ENCODE measurements around the gene NRDE2.
"Not testable (repeated sequence)": the region's sequence is repeated elsewhere in the genome, so short reads cannot be mapped to it uniquely, and the experiment has no call there.

The NRDE2 gene

DNA sequence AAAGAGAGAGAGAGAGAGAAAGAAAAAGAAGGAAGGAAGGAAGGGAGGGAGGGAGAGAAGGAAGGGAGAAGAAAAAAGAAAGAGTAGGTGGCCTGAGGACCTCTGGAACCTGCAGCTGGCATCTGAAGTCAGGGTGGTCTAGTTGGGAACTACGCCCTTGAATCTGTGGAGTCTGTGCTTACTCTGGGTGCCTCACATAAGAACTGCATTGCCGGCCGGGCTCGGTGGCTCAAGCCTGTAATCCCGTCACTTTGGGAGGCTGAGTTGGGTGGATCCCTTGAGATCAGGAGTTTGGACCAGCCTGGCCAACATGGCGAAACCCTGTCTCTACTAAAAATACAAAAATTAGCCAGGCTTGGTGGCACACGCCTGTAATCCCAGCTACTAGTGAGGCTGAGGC lies 10.0 kb upstream of the NRDE2 start:
- DNase-seq (ENCODE audit: low read depth in 3 of 3, low spot score in 1 of 3), result no peak

DNA sequence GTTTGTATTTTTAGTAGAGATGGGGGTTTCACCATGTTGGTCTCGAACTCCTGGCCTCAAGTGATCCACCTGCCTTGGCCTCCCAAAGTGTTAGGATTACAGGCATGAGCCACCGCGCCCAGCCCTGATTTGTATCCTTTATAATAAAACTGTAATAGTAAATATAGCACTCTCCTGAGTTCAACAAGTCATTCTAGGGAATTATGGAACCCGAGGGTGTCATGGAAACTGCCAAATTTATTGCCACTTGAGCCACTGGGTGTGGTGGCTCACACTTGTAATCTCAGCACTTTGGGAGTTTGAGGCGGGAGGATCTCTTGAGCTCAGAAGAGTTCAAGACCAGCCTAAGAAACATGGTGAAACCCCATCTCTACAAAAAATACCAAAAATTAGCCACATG lies 9.5 kb upstream of the NRDE2 start:
- not testable (repeated sequence) for DNase-seq (ENCODE audit: low read depth in 3 of 3, low spot score in 1 of 3)

DNA sequence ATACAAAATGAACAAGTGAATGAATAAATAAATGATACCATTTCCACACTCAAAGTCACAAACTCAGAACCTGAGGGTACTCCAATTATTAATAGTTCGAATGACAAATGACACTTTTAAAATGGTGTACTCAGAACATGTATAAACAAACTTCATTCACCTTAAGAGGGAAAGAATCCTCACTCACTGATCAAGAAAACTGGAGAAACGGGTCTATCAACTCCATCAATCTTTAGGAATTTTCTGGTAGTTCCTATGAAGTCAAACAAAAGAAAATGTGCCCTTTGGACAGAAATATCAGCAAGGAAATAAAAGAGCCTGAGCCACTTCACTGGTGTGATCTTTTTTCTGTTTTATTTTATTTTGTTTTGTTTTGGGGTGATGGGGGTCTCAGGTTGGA lies 5.2 kb upstream of the NRDE2 start:
- no peak for DNase-seq (ENCODE audit: low read depth in 3 of 3, low spot score in 1 of 3)

DNA sequence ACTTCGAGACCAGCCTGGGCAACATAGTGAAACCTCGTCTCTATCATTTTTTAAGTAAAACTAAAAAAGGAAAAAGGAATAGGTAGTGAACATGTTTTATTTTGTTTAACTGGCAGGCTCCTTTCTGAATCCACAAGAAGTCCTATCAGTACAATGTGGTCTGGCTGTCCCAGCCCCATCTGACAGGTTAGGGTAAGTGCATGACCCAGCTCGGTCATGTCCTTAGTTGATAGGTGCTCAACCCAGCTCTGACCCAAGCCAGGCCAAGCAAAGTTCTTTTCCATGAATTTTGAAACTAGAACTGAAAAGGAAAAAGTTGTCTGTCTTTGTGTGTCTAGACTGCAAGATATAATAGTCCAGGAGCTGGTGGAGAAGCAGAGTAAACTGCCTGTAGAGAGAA lies 4.7 kb upstream of the NRDE2 start:
- no peak for DNase-seq (ENCODE audit: low read depth in 3 of 3, low spot score in 1 of 3)

DNA sequence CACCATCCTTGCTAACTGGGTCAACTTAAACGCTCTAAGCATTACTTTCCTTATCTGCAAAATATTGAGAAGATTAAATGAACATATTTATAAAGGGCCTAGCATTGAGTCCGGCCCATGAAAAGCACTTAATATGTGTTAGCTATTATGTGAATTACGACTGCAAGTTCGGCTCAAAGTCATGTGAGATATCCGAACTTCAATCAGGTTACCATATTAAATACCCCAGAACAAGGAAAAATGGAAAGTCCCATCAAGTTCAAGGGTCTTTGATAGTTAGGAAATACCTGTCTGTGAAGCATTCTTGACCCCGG lies 487 bp upstream of the NRDE2 start:
- no peak for DNase-seq (ENCODE audit: low read depth in 3 of 3, low spot score in 1 of 3)

DNA sequence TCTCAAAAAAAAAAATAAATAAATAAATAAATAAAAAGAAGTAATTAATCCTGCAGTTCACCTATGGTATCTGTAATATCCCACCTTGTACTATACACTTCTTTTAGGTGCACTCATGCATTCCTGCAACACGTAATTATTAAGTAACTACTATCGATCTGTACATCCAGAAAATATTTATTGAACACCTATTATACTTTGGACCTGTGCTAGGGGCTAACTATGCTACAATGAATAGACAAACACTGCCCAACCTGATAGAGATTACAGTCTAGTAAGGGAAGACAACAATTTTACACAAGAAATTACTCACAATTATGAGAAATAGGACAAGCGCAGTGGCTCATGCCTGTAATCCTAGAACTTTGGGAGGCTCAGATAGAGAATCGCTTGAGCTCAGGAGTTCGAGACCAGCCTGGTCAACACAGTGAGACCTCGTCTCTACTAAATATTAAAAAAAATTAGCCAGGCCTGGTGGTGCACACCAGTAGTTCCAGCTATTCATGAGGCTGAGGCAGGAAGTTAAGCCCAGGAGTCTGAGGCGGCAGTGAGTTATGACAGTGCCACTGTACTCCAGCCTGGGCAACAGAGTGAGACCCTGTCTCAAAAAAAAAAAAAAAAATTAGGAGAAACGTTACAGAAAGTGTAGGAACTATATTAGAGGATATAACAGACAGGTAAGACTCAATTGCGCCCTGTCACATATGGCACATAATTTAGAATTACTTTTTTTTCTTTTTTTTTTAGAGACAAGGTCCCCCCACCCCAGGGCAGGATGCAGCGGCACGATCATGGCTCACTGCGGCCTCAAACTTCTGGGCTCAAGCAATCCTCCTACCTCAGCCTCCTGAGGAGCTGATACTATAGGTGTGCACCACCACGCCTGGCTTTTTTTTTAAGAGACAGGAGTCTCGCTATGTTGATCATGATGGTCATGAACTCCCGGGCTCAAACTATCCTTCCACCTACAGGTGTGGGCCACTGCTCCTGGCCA lies 1.2 kb downstream of the NRDE2 start:
- no peak for DNase-seq (ENCODE audit: low read depth in 3 of 3, low spot score in 1 of 3)

DNA sequence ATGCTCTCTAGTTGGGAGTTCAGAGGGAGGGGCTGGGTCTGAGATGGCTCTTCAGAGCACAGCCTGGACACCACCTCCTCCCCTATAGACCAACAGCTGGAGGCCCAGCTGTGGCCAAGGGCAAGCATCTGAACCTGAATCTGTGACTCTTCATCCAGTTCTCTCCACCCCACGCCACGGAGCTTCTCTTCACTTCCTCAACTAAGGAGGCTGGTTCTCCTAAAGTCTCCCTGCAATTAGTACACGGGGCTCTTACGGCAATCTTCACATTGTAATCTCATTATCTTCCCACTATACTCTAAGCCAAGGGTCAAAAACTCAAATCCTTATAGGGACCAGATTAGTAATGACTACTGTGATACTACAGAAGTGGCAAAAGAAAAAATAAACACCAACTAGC lies 9.8 kb downstream of the NRDE2 start:
- no peak for DNase-seq (ENCODE audit: low read depth in 3 of 3, low spot score in 1 of 3)

DNA sequence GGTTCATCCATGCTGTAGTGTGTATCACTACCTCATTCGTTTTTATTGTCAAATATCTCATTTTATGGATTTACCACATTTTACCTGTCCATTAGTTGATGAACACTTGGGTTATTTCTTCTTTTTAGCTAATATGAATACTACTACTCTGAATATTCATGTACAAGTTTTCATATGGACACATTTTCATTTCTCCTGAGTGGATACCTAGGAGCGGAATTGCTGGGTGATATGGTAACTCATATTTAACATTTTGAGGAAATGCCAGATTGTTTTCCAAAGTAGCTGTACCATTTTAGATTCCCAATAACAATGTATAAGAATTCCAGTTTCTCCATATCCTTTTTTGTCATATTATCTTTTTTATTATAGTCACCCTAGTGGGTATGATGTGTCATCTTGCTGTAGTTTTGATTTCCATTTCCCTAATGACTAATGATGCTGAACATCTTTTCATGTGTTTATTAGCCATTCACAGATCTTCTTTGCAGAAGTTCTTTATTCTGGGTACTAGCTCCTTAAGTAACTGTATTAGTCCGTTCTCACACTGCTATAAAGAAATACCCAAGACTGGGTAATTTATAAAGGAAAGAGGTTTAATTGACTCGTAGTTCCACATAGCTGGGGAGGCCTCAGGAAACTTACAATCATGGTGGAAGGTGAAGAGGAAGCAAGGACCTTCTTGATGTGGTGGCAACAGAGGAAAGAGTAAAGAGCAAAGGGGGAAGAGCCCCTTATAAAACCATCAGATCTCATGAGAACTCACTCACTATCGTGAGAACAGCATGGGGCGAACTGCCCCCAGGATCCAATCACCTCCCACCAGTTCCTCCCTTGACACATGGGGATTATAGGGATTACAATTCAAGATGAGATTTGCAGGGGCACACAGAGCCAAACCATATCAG lies 11.9 kb downstream of the NRDE2 start:
- no peak for DNase-seq (ENCODE audit: low read depth in 3 of 3, low spot score in 1 of 3)

DNA sequence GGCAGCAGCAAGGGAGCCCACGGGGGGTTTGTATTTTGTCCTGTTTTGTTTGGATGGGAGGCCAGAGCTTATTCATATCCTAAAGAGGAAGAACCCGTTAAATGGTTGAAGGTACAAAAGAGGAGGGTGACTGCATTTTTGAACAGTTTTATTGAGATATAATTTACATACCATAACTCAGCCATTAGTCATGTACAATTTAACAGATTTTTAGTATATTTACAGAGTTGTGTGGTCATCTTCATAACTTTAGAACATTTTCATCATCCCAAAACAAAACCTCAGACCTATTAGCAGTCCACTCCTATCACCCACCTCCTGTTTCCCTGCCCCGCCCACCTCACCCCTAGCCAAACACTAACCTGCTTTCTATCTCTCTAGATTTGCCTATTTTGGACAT lies 12.6 kb downstream of the NRDE2 start:
- DNase-seq (ENCODE audit: low read depth in 3 of 3, low spot score in 1 of 3), result no peak

DNA sequence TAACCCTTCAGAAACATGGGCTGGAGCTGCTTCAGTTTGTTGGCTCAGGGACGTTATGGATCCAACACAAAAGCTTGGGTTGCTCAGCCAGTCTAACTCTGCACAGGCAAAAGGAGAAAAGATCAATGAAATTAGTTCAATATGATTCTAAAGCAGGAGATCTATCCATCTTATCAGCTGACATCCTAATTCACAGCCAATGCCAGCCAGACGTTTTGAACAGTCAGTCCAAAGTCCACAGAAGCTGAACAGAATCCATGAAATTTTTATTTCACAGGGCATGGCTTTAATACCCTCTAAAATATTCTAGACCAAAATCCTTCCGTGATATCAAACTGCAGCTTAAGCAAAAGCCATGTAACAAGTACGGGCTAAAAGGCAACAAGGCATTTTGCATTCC lies 13.7 kb downstream of the NRDE2 start:
- DNase-seq (ENCODE audit: low read depth in 3 of 3, low spot score in 1 of 3), result no peak

DNA sequence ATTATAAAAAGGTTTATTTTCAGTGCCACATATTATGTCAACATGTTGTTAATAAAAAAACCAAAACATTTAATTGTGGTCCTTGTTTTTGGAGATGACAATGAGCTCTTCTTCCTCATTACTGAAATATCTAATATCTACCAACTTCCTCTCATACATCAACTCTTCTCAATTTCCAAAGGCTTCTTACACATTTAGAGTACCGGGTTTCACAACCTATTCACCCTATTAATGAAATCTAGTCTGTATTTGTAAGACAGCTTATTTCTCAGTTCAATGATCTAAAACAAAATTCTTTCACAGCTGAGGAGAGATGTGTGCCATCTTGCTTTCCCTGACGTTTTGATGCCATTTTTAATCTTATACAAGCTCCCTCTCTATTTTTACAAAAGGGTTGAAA lies 14.5 kb downstream of the NRDE2 start:
- no peak for DNase-seq (ENCODE audit: low read depth in 3 of 3, low spot score in 1 of 3)

DNA sequence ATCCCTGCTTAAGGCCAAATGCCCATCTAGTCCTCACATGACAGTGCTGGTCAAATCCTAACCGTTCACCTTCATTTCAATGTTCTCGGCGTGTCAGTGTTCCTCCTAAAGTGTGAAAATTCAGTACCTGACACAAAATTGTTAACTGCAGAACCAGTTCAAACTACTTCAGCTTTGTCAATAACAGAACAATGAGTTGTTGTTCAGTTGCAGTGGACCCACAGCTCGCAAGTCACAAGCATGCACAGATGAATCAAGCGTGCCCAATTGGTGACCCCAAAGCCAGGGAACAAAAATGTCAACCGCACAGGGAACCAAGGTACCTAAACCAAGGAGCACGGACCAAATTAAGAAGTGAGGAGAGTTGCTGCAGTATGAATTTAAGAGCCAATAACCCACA lies 23.2 kb downstream of the NRDE2 start:
- DNase-seq (ENCODE audit: low read depth in 3 of 3, low spot score in 1 of 3), result no peak

DNA sequence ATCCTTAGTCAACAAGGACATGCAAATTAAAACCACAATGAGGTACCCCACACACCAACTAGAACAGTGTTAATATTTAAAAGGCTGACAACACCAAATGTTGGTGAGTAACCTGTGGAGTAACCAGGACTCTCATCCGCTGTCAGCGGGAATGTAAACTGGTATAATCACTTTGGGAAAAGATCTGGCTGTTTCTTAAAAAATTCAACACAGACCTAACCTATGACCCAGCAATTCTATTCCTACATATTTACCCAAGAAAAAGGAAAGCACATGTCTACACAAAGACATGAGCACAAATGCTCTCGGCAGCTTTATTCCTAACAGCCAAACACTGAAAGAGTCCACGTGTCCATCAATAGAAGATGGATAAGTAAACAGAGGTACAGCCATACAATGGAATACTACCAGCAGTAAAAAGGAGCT lies 26.6 kb downstream of the NRDE2 start:
- DNase-seq (ENCODE audit: low read depth in 3 of 3, low spot score in 1 of 3), result no peak

DNA sequence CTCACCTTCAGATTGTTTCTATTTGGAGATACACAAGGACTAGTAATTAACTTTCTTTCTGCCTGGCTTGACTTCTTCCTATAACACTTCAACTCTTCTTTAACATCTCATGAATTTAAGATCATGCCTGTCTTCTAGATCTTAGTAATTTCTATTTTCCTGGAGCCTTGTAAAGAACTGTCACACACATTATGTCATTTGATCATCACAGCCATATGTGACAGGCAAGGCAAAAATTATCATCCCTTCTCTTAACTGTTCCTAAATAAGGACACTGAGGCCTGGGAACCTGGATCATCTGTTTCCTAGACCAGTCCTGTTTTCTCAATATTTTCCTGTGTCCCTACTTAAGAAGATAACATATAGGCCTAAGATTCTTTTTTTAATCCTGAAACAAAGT lies 27.2 kb downstream of the NRDE2 start:
- DNase-seq (ENCODE audit: low read depth in 3 of 3, low spot score in 1 of 3), result no peak

DNA sequence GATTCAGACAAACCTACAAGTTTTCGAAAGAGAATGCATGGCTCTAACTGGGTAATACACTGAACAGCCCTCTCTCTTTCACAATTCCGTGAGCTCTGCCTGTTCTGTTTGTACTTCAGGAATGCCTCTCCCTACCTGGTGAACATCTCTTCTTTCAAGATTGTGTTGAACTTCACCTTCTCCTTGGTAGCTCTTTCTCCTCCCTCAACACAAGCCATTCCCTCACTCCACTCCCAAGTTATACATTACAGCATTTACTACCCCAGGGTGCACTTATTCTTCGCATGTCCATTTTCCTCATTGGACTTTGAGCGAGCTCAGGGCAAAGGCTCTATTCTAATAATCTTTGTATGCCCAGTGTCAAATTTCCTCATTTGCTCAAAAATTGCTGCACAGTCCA lies 28.3 kb downstream of the NRDE2 start:
- no peak for DNase-seq (ENCODE audit: low read depth in 3 of 3, low spot score in 1 of 3)

DNA sequence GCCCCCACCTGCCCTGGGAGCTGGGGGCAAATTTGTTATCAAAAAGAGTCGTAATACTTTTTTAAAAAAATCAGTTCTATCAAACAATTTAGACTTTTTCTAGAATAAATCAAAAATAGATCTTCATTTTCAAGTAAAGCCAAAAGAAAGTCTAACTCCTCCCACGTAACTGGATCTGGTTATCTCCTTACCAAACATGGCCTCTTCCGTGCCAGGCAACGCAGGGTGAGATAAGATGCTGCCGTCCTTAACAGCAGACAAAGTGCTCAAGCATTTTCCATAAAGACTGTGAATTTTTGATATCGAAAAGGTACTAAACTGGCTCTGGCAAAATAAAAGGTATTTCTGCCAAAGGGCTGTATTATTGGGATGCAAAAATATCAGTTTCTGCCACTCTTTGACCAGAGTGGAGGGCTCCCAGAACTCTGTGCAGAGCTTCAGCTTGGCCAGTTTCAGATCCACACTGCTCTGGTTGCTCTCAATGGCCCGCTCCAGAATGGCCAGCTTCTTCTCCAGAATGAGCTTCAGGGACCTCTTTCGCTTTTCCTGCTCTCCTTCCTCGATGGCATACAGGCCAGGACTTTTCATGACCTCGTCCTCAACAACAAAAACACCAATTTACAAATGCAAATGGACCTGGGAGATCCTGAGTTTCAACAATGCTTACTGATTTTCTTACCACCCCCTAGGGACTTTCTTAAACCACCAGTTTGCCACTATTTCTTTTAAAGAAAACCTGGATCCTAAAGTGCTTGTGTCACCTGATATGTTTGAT lies 29.0 kb downstream of the NRDE2 start:
- no peak for DNase-seq (ENCODE audit: low read depth in 3 of 3, low spot score in 1 of 3)

DNA sequence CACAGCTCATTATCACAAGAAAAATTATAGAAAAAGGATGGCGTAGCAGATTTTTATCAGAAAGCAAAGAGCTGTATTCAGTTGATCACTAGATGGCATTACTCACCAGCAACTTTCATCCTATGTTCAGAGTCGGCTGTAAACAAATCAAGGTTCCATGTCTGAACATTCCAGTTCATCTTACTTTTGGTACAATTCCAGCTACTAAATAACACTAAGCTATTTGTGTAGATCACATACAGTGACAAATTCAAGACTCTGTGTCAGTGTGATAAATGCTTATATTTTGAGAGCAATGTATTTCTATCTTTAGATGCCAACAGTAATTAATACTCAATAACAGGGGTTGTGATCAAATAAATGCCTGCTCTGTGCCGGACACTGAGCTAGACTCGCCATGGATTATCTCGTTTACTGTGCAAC lies 30.1 kb downstream of the NRDE2 start:
- no peak for DNase-seq (ENCODE audit: low read depth in 3 of 3, low spot score in 1 of 3)

DNA sequence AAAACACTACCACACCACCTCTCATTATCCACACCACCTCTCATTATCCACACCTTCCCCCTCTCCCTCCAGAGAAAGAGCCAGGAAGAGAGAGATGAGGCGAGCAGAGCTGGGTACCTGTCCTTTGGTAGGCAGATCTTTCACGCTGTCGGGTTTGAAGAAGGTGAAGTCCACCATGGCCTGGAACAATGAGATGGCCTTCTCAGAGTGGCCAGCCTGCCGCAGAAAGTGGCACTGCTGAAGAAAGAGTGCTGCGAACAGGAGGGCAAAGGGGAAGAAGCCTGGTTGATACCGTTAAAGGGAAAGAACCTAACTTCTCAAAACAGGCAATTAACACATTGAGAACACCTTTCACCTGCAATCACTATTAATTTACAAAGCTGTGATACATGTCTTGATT lies 30.6 kb downstream of the NRDE2 start:
- no peak for DNase-seq (ENCODE audit: low read depth in 3 of 3, low spot score in 1 of 3)

DNA sequence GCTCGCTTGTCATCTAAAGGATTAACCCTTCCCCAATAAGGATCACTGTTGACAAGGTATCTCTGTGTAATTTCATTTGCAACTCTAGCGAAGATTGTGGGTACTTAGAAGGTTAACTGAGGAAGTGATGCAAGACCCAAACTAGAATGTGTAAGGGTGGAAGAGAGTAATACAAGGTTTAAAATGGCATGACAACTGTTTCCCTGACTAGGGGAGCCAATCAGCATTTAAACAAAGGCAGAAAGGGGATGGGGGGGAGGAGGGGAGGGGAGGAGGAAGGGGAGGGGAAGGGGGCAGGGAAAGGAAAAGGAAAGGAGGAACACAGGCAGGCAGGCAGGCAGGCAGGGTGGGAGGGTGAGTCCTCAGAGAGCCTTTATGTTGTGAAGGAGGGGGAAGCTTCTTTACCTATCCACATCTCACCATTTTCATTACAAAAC lies 31.1 kb downstream of the NRDE2 start:
- DNase-seq (ENCODE audit: low read depth in 3 of 3, low spot score in 1 of 3), result no peak

DNA sequence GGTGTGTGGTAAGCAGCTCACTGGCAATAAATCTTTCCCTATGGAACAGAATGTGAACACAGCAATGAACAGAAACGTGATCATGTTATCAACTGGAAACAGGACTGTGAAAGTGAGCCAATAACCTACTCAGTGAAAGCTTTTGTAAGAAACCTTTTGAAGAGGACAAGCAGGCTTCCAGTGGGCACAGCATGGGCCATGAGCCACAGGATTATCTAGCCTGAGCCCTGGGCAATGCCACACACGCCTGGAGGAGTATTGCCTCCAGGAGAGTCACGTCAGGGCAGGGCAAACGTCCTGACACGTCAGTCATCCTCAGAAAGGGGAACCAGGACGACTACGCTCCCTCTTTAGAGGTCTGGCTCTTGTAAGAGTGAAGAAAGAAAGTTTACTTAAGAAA lies 32.3 kb downstream of the NRDE2 start:
- DNase-seq (ENCODE audit: low read depth in 3 of 3, low spot score in 1 of 3), result no peak

DNA sequence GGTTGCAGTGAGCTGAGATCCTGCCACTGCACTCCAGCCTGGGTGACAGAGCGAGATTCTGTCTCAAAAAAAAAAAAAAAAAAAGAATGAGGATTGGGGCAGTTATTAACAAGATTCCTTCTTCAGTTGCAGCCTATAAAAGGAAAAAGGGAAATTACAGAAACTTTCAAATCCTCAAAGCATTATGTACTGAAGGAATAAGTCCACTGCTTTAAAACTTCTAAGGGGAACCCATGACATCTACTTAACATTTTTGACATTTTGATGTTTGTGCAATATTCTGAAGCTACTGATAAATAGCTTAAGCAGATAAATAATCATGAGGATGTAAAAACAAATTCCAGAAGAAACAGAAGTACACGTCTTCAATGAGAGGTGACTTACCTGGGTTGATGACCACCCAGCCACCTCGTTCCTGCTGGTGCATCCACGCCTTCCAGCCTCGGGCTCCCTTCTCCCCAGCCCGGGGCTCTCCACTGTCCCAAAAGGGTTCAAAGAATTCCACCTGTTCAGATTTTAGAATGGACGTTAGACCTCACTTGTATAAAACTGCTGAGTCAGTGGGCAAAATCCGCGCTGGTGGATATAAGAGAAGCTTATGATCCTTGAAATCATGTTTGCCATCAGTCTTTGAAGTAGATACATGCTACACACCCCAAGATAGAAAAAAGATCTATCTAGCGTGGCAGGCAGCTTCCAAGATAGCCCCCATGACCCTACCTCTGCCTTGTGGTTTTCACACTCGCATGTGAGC lies 33.7 kb downstream of the NRDE2 start:
- no peak for DNase-seq (ENCODE audit: low read depth in 3 of 3, low spot score in 1 of 3)
